ENCODE results near the gene CTSK.
A peak's percentile ranks its signal among the peaks of the same experiment; 100 is the strongest.
"Not testable (repeated sequence)": the region's sequence is repeated elsewhere in the genome, so short reads cannot be mapped to it uniquely, and the experiment has no call there.

The CTSK gene

GRCh38 chr1:150808121-150808520, at the start of gene CTSK:
TSS of gene CTSK (minus strand) at chr1:150808260. CDS start at chr1:150806805, 1,455 bp downstream.
- DNase-seq, result no peak

DNA sequence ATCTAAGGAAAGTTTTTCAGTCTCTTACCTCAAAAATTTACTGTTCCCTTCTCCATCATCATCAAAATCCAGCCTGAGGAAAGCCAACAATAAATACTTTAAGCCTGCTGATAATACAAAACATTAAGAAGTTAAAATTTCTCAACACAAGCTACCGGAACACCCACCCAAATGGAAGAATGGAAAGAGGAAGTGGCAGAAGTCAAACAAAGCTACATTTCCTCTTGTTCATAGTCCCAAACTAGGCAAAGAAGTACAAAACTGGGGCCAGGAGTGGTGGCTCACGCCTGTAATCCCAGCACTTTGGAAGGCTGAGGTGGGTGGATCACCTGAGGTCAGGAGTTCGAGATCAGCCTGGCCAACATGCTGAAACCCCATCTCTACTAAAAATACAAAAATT, 44.7 kb upstream of the CTSK start:
- DNase-seq, result not testable (repeated sequence)

GRCh38 chr1:150850801-150851362, 42.8 kb upstream of the CTSK start:
- DNase-seq, result not testable (repeated sequence)

DNA sequence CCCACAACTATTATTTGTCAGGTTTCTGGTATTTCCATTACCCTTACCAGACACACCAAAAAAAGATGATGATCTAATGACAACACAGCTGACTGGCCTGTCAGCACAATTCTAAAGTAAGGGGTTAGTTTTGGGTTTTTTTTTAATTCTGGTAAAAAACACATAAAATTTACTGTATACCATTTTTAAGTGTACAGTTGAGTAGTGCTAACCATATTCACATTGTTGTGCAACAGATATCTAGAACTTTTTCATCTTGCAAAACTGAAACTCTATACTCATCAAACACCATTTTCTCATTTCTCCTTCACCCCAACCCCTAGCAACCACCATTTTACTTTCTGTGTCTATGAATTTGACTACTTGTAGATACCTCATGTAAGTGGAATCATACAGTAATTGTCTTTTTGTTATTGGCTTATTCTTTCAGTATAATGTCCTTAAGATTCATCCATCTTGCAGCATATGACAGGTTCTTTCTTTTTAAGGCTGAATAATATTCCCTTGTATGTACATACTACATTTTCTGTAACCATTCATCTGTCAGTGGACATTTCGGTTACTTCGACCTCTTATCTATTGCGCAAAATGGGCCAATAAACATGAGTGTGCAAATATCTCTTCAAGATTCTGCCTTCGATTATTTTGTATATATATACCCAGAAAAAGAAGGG, 38.5 kb upstream of the CTSK start:
- DNase-seq, result no peak

- DNase-seq, result no peak
Observed at GRCh38 chr1:150843474-150843873, 35.4 kb upstream of the CTSK start.

DNA sequence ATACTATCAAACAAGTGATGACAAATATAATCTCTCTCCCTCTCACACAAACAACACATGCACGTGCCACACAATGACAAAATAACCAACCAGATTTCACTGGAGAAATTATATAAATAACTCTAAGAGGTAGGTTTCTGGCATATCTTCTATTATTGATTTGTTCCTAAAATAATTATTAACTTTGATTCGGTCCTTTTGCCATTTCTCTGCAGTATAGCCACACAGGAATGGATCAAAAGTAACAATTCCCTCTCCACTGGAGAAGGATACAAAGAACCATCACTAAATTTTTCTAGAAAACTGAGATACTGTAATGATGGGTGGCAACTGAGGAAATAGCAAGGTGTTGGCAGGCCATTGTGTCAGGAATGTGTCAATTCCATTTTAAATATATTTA, 34.9 kb upstream of the CTSK start:
- DNase-seq, result no peak

DNA sequence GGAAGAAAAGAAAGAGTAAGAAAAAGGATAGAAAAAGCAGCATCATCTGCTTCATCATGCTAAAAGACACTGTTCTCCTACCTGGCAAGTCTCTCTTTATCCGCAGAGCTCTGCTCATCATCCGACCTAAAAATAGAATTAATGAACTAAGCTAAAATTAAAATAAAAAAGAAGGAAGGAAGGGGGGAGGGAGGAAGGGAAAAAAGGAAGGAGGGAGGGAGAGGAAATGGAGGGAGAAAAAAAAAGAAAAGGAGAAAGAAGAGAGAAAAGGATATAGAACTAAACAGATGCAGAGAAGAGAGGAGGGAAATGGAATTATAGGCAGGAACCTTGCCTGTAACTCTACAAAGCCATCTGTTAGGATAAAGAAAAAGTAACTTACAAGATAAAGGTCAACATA, 34.3 kb upstream of the CTSK start:
- no peak for DNase-seq

DNA sequence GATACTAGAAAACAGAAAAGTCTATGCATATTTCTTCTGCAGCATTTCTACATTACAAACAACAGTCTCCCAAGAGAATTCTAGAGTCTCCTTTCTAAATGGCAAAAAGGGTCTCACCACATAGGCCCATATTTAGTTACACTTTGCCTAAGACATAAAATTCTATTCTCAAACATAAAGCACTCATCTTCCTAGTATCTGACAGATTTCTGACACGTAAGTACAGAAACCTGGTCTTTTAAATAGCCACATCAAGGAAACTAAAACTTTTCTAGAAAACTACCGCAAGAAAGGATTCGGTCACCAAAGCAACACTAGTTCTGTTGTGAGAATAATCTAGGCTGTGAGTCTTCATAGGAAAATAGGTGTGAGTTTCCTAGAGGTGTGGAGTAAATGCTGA, 33.6 kb upstream of the CTSK start:
- DNase-seq, result no peak

GRCh38 chr1:150840850-150841249, 32.8 kb upstream of the CTSK start:
- DNase-seq, result not testable (repeated sequence)

DNA sequence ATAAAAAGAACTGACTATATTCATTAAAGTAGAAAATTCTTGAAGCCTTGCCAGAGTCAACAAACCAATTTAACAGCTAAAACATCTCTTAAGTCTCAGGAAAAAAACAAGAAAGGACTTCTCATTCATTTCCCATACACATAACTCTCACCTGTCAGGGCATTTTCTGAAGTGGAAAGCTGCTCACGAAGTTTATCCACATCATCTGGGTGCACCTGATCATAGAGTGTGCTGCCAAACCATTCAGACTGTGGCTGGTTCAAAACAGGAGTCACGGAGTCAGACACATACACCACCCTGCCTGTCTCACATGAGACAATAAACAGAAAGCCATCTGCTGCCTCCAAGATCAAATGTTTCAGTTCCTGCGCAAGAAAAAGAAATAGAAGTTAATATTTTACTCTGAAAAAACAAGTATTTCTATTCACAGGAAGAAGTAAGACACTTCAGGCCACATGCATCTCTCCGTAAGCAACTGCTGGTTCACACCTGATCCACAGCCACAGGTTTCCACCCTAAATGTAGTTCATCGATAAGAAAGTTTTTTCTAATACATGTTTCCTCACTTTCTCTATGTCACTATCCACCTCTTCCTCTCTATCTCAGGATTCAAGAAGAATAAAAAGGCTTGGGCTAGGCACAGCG, 28.2 kb upstream of the CTSK start:
- no peak for DNase-seq

DNA sequence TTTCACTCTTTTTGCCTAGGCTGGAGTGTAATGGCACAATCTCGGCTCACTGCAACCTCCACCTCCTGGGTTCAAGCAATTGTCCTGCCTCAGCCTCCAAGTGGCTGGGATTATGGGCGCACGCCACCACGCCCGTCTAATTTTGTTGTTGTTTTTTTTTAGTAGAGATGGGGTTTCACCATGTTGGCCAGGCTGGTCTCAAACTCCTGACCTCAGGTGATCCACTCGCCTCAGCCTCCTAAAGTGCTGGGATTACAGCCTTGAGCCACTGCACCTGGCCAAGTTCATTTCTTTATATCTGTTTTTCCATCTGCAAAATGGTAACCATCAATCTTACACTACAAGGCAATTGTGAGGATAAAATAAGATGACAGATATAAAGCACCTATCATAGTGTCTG, 25.9 kb upstream of the CTSK start:
- not testable (repeated sequence) for DNase-seq

- DNase-seq, result no peak
Observed at GRCh38 chr1:150832597-150832996, 24.5 kb upstream of the CTSK start.

GRCh38 chr1:150829751-150830150, 21.7 kb upstream of the CTSK start:
- DNase-seq, result no peak

DNA sequence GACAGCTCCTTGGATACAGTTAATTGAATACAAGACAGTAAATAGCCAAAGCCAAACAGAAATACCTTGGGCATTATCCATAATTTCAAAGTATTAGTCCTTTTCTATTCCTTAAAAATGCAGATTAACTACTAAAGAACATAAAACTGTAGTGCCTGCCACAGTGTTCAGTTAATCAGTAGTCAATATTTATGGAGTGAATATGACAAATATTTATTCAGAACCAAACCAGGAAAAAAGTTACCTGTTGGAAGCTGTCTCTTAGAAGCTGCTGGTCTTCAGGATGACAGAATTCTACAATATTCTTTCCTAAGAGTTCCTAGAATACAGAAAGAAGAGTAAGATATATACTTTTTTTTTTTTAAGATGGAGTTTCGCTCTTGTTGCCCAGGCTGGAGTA, 18.2 kb upstream of the CTSK start:
- DNase-seq, result no peak

- no peak for DNase-seq
Observed at GRCh38 chr1:150820730-150821512, 12.9 kb upstream of the CTSK start.

GRCh38 chr1:150815871-150816270, 7.8 kb upstream of the CTSK start:
- no peak for DNase-seq

DNA sequence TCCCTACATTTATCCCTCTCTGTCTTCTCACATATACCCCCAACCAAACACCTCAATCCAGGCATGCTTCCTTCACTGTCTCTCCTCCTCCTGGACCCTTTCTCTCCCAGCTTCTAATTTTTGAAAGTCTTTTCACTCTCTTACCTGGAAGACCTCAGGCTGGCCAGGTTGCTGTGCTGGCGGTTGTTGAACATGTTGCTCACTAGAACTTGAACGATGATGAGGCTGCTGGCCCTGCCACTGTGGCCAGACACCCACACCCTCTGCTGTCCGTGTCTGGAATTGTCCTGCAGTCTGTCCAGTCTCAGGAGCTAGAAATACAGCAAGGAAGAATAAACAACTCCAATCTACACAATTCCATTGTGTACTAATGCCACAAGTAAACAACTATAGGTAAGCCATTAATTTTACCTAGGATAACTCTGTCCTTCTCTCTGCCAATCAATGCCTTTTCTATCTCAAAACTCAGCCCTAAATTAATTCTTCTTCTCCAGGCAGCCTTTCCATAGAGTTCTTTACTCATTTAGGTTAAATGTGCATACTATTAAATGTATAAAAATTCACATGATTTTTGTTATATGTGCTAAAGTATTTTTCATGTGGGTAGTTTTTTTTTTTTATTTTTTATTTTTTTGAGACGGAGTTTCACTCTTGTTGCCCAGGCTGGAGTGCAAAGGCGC, 5.1 kb upstream of the CTSK start:
- peak; percentile 13 for DNase-seq

DNA sequence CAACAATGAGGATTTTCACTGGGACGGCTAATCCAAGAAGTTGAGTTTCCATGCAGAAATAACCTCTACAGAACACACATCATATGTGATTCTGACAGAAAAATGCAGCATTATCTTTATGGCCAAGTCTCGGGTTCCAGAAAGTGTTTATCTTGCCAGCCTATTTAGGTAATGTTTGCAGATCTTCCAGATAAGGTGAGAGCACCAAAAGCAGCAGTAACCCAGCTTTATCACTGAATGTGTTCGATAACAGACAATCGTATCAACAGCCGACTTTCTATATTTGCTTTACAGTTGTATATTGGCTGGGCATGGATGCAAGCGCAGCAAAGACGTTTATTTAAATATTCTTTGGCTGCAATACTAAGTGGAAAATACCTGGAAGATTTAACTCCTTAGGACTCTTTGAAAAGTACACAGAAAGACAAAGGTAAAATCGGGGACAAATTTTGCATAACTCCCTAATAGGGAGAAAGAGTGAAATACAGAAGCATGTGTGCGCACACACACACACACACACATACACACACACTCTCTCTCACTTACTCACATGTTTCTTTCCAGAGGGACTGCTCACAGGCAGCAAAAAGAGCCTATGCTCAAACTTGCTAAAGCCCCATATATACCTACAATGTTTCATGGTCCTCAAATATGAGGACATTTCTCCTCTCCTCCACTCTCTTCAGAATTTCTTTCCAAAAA, 3.0 kb upstream of the CTSK start:
- DNase-seq, result no peak

DNA sequence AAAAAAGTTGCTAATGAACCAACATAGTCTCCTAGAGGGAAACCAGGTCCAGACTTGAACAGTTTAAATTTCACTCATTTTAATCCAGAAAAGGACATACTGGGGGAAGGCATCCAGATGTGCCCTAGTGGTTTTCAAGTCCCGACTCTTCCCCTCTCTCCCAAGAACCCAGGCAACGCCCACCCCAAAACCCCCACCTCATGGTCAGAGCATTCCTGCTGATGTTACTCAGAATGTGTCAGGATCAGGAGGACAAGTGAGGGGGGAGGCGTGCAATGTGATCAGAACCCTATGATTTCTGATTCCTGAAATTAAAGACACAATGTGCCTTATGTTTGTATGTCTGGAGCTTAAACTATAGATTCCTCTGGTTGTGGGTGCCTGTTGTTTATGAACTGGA, 1.6 kb upstream of the CTSK start:
- no peak for DNase-seq

DNA sequence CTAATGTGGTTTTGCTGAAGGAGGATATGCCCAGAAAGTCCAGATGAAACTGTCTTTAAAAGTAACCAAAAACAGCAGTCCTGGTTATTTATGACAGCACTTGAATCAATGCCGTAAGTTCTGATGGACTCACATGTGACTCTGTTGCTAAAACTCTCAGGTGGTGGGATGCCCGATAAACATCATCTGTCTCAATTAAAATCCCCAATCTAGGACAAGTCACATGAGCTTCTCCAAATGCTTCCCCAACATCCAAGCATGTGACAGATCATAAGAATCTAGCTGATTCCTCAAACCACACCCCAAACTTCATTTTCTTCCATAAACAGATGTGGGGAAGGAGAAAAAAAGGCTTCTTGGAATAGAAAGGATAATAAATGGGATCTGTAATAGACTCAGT, 786 bp upstream of the CTSK start:
- DNase-seq, result no peak

- no peak for DNase-seq
Observed at GRCh38 chr1:150807249-150808023, 624 bp downstream of the CTSK start.

GRCh38 chr1:150805899-150806298, 2.2 kb downstream of the CTSK start:
- no peak for DNase-seq

Data from CD4-positive, alpha-beta T cell treated with Interleukin-6 for 4 hours (primary cell).